ENCODE results near the gene POPDC3.

The POPDC3 gene

GRCh38 chr6:105135907-105136430, 43.8 kb downstream of the POPDC3 start:
- H3K27me3 ChIP-seq (ENCODE audit: insufficient read depth, poor library complexity, severe bottlenecking): no peaks in the 10 kb centered on the region
- H3K36me3 ChIP-seq (ENCODE audit: low read depth): no peaks in the 10 kb centered on the region
- no peak overlapping the region for H3K27ac ChIP-seq (ENCODE audit: poor library complexity, severe bottlenecking)
- TF ChIP-seq, protein P1, sequence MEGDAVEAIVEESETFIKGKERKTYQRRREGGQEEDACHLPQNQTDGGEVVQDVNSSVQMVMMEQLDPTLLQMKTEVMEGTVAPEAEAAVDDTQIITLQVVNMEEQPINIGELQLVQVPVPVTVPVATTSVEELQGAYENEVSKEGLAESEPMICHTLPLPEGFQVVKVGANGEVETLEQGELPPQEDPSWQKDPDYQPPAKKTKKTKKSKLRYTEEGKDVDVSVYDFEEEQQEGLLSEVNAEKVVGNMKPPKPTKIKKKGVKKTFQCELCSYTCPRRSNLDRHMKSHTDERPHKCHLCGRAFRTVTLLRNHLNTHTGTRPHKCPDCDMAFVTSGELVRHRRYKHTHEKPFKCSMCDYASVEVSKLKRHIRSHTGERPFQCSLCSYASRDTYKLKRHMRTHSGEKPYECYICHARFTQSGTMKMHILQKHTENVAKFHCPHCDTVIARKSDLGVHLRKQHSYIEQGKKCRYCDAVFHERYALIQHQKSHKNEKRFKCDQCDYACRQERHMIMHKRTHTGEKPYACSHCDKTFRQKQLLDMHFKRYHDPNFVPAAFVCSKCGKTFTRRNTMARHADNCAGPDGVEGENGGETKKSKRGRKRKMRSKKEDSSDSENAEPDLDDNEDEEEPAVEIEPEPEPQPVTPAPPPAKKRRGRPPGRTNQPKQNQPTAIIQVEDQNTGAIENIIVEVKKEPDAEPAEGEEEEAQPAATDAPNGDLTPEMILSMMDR (IDR thresholded peaks at IDR 0.05; ENCODE audit: poor library complexity, severe bottlenecking): no peak
- ATAC-seq (ENCODE audit: low read depth) (peak; percentile 22; the same call in 2 of the 3 replicates), DNase-seq (ENCODE audit: low spot score) (no peak)
- H3K4me1 ChIP-seq (ENCODE audit: insufficient read depth, poor library complexity, severe bottlenecking): peaks cover 10% of the 10 kb centered on the region
- H3K9me3 ChIP-seq (ENCODE audit: severe bottlenecking): no peaks in the 10 kb centered on the region
- peak overlapping the region; percentile 95 for H3K4me3 ChIP-seq (ENCODE audit: severe bottlenecking)

- no peaks in the 10 kb centered on the region; the same call in 1 of the 2 replicates for H3K36me3 ChIP-seq (ENCODE audit: low read depth)
- H3K27ac ChIP-seq (ENCODE audit: poor library complexity, severe bottlenecking): no peak overlapping the region
- no peak for ATAC-seq (ENCODE audit: low read depth)
- H3K4me3 ChIP-seq (ENCODE audit: severe bottlenecking): no peak overlapping the region
- peaks cover 10% of the 10 kb centered on the region for H3K4me1 ChIP-seq (ENCODE audit: insufficient read depth, poor library complexity, severe bottlenecking)
- DNase-seq (ENCODE audit: low spot score): no peak
- H3K9me3 ChIP-seq (ENCODE audit: severe bottlenecking): no peaks in the 10 kb centered on the region
- TF ChIP-seq, protein P1 (IDR thresholded peaks at IDR 0.05; ENCODE audit: poor library complexity, severe bottlenecking): no peak
- no peaks in the 10 kb centered on the region for H3K27me3 ChIP-seq (ENCODE audit: insufficient read depth, poor library complexity, severe bottlenecking)
Observed at GRCh38 chr6:105135056-105135455, 44.8 kb downstream of the POPDC3 start.

DNA sequence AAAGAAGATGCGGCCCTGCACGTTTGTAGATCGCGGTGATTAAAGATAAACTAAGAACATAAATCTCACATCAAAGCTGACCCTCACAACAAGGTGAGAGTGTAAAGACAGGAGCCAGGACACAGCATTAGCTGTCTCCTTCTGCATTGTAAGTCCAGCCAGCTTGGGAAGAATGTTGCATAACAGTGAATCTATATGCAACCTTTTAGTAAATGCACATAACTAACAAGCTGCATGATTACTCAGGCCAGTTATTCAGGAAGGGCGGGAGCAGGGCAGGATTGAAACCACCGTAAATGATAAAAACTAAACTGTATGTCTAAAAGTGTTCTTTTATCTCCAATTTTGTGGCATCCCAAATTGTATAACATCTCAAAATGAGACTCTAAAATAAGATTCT, 57.1 kb downstream of the POPDC3 start:
- no peak for ATAC-seq (ENCODE audit: low read depth)
- TF ChIP-seq, protein P1 (IDR thresholded peaks at IDR 0.05; ENCODE audit: poor library complexity, severe bottlenecking): no peak

GRCh38 chr6:105121981-105122380, 57.8 kb downstream of the POPDC3 start:
- H3K27ac ChIP-seq (ENCODE audit: poor library complexity, severe bottlenecking): no peak overlapping the region
- no peak overlapping the region for H3K4me3 ChIP-seq (ENCODE audit: severe bottlenecking)
- TF ChIP-seq, protein P1 (IDR thresholded peaks at IDR 0.05; ENCODE audit: poor library complexity, severe bottlenecking): no peak
- DNase-seq (ENCODE audit: low spot score) (no peak), ATAC-seq (ENCODE audit: low read depth) (no peak)
- H3K27me3 ChIP-seq (ENCODE audit: insufficient read depth, poor library complexity, severe bottlenecking): no peaks in the 10 kb centered on the region
- no peaks in the 10 kb centered on the region for H3K4me1 ChIP-seq (ENCODE audit: insufficient read depth, poor library complexity, severe bottlenecking)
- no peaks in the 10 kb centered on the region for H3K9me3 ChIP-seq (ENCODE audit: severe bottlenecking)
- peaks cover 23% of the 10 kb centered on the region for H3K36me3 ChIP-seq (ENCODE audit: low read depth)

More for the DNA sequence above, 57.1 kb downstream of the POPDC3 start:
- no peaks in the 10 kb centered on the region for H3K4me1 ChIP-seq (ENCODE audit: insufficient read depth, poor library complexity, severe bottlenecking)
- H3K27ac ChIP-seq (ENCODE audit: poor library complexity, severe bottlenecking): no peak overlapping the region
- H3K36me3 ChIP-seq (ENCODE audit: low read depth): peaks cover 22% of the 10 kb centered on the region
- H3K27me3 ChIP-seq (ENCODE audit: insufficient read depth, poor library complexity, severe bottlenecking): no peaks in the 10 kb centered on the region
- H3K4me3 ChIP-seq (ENCODE audit: severe bottlenecking): no peak overlapping the region
- DNase-seq (ENCODE audit: low spot score): no peak
- no peaks in the 10 kb centered on the region for H3K9me3 ChIP-seq (ENCODE audit: severe bottlenecking)

- ATAC-seq (ENCODE audit: low read depth) (no peak), DNase-seq (ENCODE audit: low spot score) (no peak)
- no peak overlapping the region for H3K4me3 ChIP-seq (ENCODE audit: severe bottlenecking)
- H3K9me3 ChIP-seq (ENCODE audit: severe bottlenecking): no peaks in the 10 kb centered on the region
- H3K27ac ChIP-seq (ENCODE audit: poor library complexity, severe bottlenecking): no peak overlapping the region
- H3K36me3 ChIP-seq (ENCODE audit: low read depth): peaks cover 36% of the 10 kb centered on the region
- H3K27me3 ChIP-seq (ENCODE audit: insufficient read depth, poor library complexity, severe bottlenecking): no peaks in the 10 kb centered on the region
- TF ChIP-seq, protein P1 (IDR thresholded peaks at IDR 0.05; ENCODE audit: poor library complexity, severe bottlenecking): no peak
- no peaks in the 10 kb centered on the region for H3K4me1 ChIP-seq (ENCODE audit: insufficient read depth, poor library complexity, severe bottlenecking)
Observed at GRCh38 chr6:105120570-105120969, 59.2 kb downstream of the POPDC3 start.
